Lung microvascular endothelial cell (primary cell): Measurements from ENCODE around the gene MAP3K12. TPM values are rescaled to one million over a fixed set of nuclear protein-coding genes. Genes with fewer than 3 reads are reported as not detected.
A peak's percentile ranks its signal among the peaks of the same experiment; 100 is the strongest.
"Not testable (repeated sequence)": the region's sequence is repeated elsewhere in the genome, so short reads cannot be mapped to it uniquely, and the experiment has no call there.

Experiments used
- DNase-seq, 2 donors: peaks; one replicate each; pipeline versions ENCODE4 v3.0.0 to v3.0.0-alpha.2; 2010; ENCODE audit warnings: low read depth in 2 of 2
- total RNA-seq: library from RNA; depleted of rRNA; stranded (reverse); fragments of >200 nt; gene quantifications from 2 replicates; pipeline ENCODE4 v1.2.1, GENCODE V29; 2014

The MAP3K12 gene
- 2.4 and 5.7 TPM in 2 replicates for total RNA-seq

GRCh38 chr12:53499266-53500141 lies at the start of gene MAP3K12:
TSS of gene MAP3K12 (minus strand) at chr12:53499458. CDS start at chr12:53487391, 12,067 bp downstream.
- DNase-seq, result peak in 1 of 2 donors; percentile 63

- DNase-seq, result not testable (repeated sequence)
Measured at GRCh38 chr12:53548354-53548753, 49.1 kb upstream of the MAP3K12 start.

- peak; percentile 87 to 88 for DNase-seq
Measured at GRCh38 chr12:53543539-53543938, 44.3 kb upstream of the MAP3K12 start.

GRCh38 chr12:53539526-53539925 lies 40.3 kb upstream of the MAP3K12 start:
- DNase-seq, result no peak

GRCh38 chr12:53538209-53538689 lies 39.0 kb upstream of the MAP3K12 start:
- DNase-seq, result peak; percentile 40 to 58

- no peak for DNase-seq
Measured at GRCh38 chr12:53536962-53537361, 37.7 kb upstream of the MAP3K12 start.

GRCh38 chr12:53533471-53533870 lies 34.2 kb upstream of the MAP3K12 start:
- DNase-seq, result no peak

- DNase-seq, result no peak
Measured at GRCh38 chr12:53532524-53533445, 33.5 kb upstream of the MAP3K12 start.

- DNase-seq, result no peak
Measured at GRCh38 chr12:53532021-53532420, 32.8 kb upstream of the MAP3K12 start.

- DNase-seq, result peak in 1 of 2 donors; percentile 29
Measured at GRCh38 chr12:53530920-53531319, 31.7 kb upstream of the MAP3K12 start.

- no peak for DNase-seq
Measured at GRCh38 chr12:53530061-53530460, 30.8 kb upstream of the MAP3K12 start.

- no peak for DNase-seq
Measured at GRCh38 chr12:53524476-53524875, 25.2 kb upstream of the MAP3K12 start.

GRCh38 chr12:53523131-53523530 lies 23.9 kb upstream of the MAP3K12 start:
- no peak for DNase-seq

GRCh38 chr12:53518381-53518780 lies 19.1 kb upstream of the MAP3K12 start:
- no peak for DNase-seq

GRCh38 chr12:53516758-53517455 lies 17.6 kb upstream of the MAP3K12 start:
- no peak for DNase-seq

- no peak for DNase-seq
Measured at GRCh38 chr12:53515291-53515680, 16.0 kb upstream of the MAP3K12 start.

GRCh38 chr12:53514628-53515290 lies 15.5 kb upstream of the MAP3K12 start:
- DNase-seq, result no peak

GRCh38 chr12:53513712-53514410 lies 14.6 kb upstream of the MAP3K12 start:
- no peak for DNase-seq

GRCh38 chr12:53510181-53510812 lies 11.0 kb upstream of the MAP3K12 start:
- no peak for DNase-seq
